Fibroblast of lung (primary cell): ENCODE data around the gene GPR137. TPM values are rescaled to one million over a fixed set of nuclear protein-coding genes. Genes with fewer than 3 reads are reported as not detected.

Experiments used
- DNase-seq, 2 donors: peaks; one replicate each; pipeline versions ENCODE4 v3.0.0 to v3.0.0-alpha.2; 2010; ENCODE audit warnings: low read depth in 2 of 2
- H2AFZ ChIP-seq: 2 replicates; pipeline ENCODE4 v1.5.1; 2012; ENCODE audit warnings: low read length, control low read depth, inconsistent platforms
- H3K27ac ChIP-seq: 2 replicates; pipeline ENCODE4 v1.5.1; 2011; ENCODE audit warnings: low read length, control low read depth; ENCODE audit not compliant: insufficient read depth
- H3K27me3 ChIP-seq: 2 replicates; pipeline ENCODE4 v1.5.1; 2011; ENCODE audit warnings: mild to moderate bottlenecking, low read length; ENCODE audit not compliant: control insufficient read depth, insufficient read depth
- H3K36me3 ChIP-seq: 2 replicates; pipeline ENCODE4 v1.5.1; 2011; ENCODE audit warnings: low read length; ENCODE audit not compliant: control insufficient read depth, insufficient read depth
- H3K4me1 ChIP-seq: 2 replicates; pipeline ENCODE4 v1.5.1; 2011; ENCODE audit warnings: low read length; ENCODE audit not compliant: control insufficient read depth, insufficient read depth; ENCODE audit errors: extremely low read depth
- H3K4me2 ChIP-seq: 2 replicates; pipeline ENCODE4 v1.5.1; 2011; ENCODE audit warnings: low read length, control low read depth; ENCODE audit not compliant: insufficient read depth; ENCODE audit errors: extremely low read depth
- H3K4me3 ChIP-seq, 4 experiments: fragments of 200-600 bp in 1 of 4; sonication (generic) in 1 of 4; replicated peaks in 1 of 4; 2 replicates each; pipeline ENCODE4 v1.5.1; 2011 to 2016; ENCODE audit warnings: low read length in 4 of 4, low read depth in 3 of 4, mild to moderate bottlenecking in 3 of 4, control low read depth in 2 of 4, inconsistent platforms in 1 of 4, mixed read lengths in 1 of 4; ENCODE audit not compliant: insufficient read depth in 1 of 4; ENCODE audit errors: control extremely low read depth in 1 of 4
- H3K79me2 ChIP-seq: 2 replicates; pipeline ENCODE4 v1.5.1; 2012; ENCODE audit warnings: mild to moderate bottlenecking, low read length, inconsistent platforms; ENCODE audit not compliant: control insufficient read depth, insufficient read depth
- H3K9ac ChIP-seq: 2 replicates; pipeline ENCODE4 v1.5.1; 2011; ENCODE audit warnings: mild to moderate bottlenecking, low read length, control low read depth; ENCODE audit not compliant: insufficient read depth
- H3K9me3 ChIP-seq: 2 replicates; pipeline ENCODE4 v1.5.1; 2012; ENCODE audit warnings: low read depth, low read length; ENCODE audit not compliant: control insufficient read depth, insufficient read depth
- H4K20me1 ChIP-seq: 2 replicates; pipeline ENCODE4 v1.5.1; 2011; ENCODE audit warnings: low read length; ENCODE audit not compliant: control insufficient read depth, insufficient read depth; ENCODE audit errors: extremely low read depth
- CTCF ChIP-seq, 2 donors: IDR thresholded peaks in 1 of 2; conservative IDR thresholded peaks in 1 of 2; 1 replicate in 1 of 2; 2 replicates in 1 of 2; pipeline ENCODE4 v1.5.1; 2011 to 2012; ENCODE audit warnings: low read length in 2 of 2, control low read depth in 1 of 2, inconsistent platforms in 1 of 2, low read depth in 1 of 2, mild to moderate bottlenecking in 1 of 2
- EZH2 ChIP-seq: IDR thresholded peaks from 2 replicates; pipeline ENCODE4 v1.5.1; 2012; ENCODE audit warnings: low read length, control low read depth, mild to moderate bottlenecking; ENCODE audit errors: missing control alignments
- polyA plus RNA-seq, 2 donors: library from polyadenylated mRNA; depleted of rRNA in 1 of 2; stranded (reverse) in 1 of 2; unstranded in 1 of 2; fragments of >200 nt; gene quantifications; 2 replicates each; pipeline ENCODE4 v1.2.1, GENCODE V29; 2011 to 2012; ENCODE audit warnings: missing spikeins in 1 of 2
- total RNA-seq: library from RNA; depleted of rRNA; stranded (reverse); fragments of >200 nt; gene quantifications from 2 replicates; pipeline ENCODE4 v1.2.1, GENCODE V29; 2014

Gene GPR137
- total and polyA plus RNA-seq, 2 donors (not counting 1 experiment from before 2014, with no cell fraction given): 10.7 to 10.9 TPM

- Histone ChIP-seq H3K4me1 (peaks cover 24% of the 10 kb centered on the region), H2AFZ (no peak overlapping the region), H3K9me3 (no peaks in the 10 kb centered on the region), H4K20me1 (no peaks in the 10 kb centered on the region), H3K27me3 (no peaks in the 10 kb centered on the region), H3K4me3 (peak overlapping the region in 3 of 4 experiments; percentile 22 to 76 (median 68)), H3K4me2 (peak overlapping the region; percentile 96), H3K27ac (peak overlapping the region; percentile 91), H3K79me2 (peaks cover 2% of the 10 kb centered on the region), H3K9ac (peak overlapping the region; percentile 39), H3K36me3 (peaks cover 22% of the 10 kb centered on the region)
- no peak for TF ChIP-seq CTCF (conservative IDR thresholded peaks at IDR 0.05 in 1 of 2, IDR thresholded peaks at IDR 0.05 in 1 of 2; ENCODE audit: low read depth in 1 of 2, low read length in 2 of 2)
- no peak for TF ChIP-seq EZH2
- peak; percentile 68 to 73 for DNase-seq
These were observed 17.4 kb upstream of the GPR137 start for GRCh38 chr11:64268025-64268892.

GRCh38 chr11:64268893-64269539 lies 16.6 kb upstream of the GPR137 start:
- TF ChIP-seq EZH2: no peak
- no peak for TF ChIP-seq CTCF (conservative IDR thresholded peaks at IDR 0.05 in 1 of 2, IDR thresholded peaks at IDR 0.05 in 1 of 2; ENCODE audit: low read depth in 1 of 2, low read length in 2 of 2)
- Histone ChIP-seq H2AFZ (no peak overlapping the region), H3K9me3 (no peaks in the 10 kb centered on the region), H4K20me1 (no peaks in the 10 kb centered on the region), H3K79me2 (peaks cover 2% of the 10 kb centered on the region), H3K27ac (peak overlapping the region; percentile 91), H3K36me3 (peaks cover 18% of the 10 kb centered on the region), H3K4me3 (peak overlapping the region; percentile 57 to 76 (median 64)), H3K9ac (peak overlapping the region; percentile 75), H3K4me1 (peaks cover 24% of the 10 kb centered on the region), H3K27me3 (no peaks in the 10 kb centered on the region), H3K4me2 (peak overlapping the region; percentile 96)
- peak; percentile 51 to 61 for DNase-seq

GRCh38 chr11:64269540-64270220 lies 16.0 kb upstream of the GPR137 start:
- Histone ChIP-seq H3K9me3 (no peaks in the 10 kb centered on the region), H3K27me3 (no peaks in the 10 kb centered on the region), H3K4me3 (peak overlapping the region; percentile 57 to 82 (median 75)), H3K36me3 (peaks cover 14% of the 10 kb centered on the region), H3K9ac (peak overlapping the region; percentile 75), H3K4me2 (peak overlapping the region; percentile 96), H3K27ac (peak overlapping the region; percentile 92), H3K79me2 (peaks cover 2% of the 10 kb centered on the region), H2AFZ (no peak overlapping the region), H4K20me1 (no peaks in the 10 kb centered on the region), H3K4me1 (peaks cover 24% of the 10 kb centered on the region)
- no peak for TF ChIP-seq CTCF (conservative IDR thresholded peaks at IDR 0.05 in 1 of 2, IDR thresholded peaks at IDR 0.05 in 1 of 2; ENCODE audit: low read depth in 1 of 2, low read length in 2 of 2)
- no peak for TF ChIP-seq EZH2
- DNase-seq: peak; percentile 100
